IPS-15b (cell line): Measurements from ENCODE around the gene AP1M2.
"Not testable (repeated sequence)": the region's sequence is repeated elsewhere in the genome, so short reads cannot be mapped to it uniquely, and the experiment has no call there.

ENCODE experiments used
- H3K27me3 ChIP-seq: one replicate; pipeline ENCODE4 v1.6.1; 2013; ENCODE audit warnings: low read length; ENCODE audit not compliant: control insufficient read depth, insufficient read depth
- H3K36me3 ChIP-seq: one replicate; pipeline ENCODE4 v1.6.1; 2013; ENCODE audit warnings: low read length; ENCODE audit not compliant: control insufficient read depth, insufficient read depth
- H3K4me1 ChIP-seq: one replicate; pipeline ENCODE4 v1.6.1; 2013; ENCODE audit warnings: mild to moderate bottlenecking, low read length; ENCODE audit not compliant: control insufficient read depth, insufficient read depth
- H3K4me3 ChIP-seq: one replicate; pipeline ENCODE4 v1.5.1; 2013; ENCODE audit warnings: low read depth, low read length
- H3K9ac ChIP-seq: one replicate; pipeline ENCODE4 v1.6.1; 2013; ENCODE audit warnings: low read depth, mild to moderate bottlenecking, low read length
- H3K9me3 ChIP-seq: one replicate; pipeline ENCODE4 v1.6.1; 2013; ENCODE audit warnings: mild to moderate bottlenecking, low read length; ENCODE audit not compliant: control insufficient read depth, insufficient read depth

AP1M2 gene

DNA sequence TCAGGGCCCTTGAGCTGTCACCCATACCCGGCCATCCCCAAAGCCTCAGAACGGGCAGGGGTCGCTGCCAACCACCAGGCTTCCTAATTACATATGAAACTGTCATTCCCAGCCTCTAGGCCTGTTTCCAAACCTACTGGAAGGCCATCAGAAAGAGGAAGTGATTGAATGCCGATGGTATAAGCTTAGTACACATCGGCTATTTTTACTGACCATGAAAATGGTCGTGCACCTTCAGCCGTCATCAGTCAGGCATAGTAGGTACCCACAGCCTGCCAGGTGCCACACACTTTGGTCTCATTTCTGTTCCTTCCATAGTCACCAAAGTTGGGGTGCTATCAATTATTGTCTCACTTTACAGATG, 31.5 kb downstream of the AP1M2 start:
- H3K4me3 ChIP-seq: no peak overlapping the region
- no peak overlapping the region for H3K9ac ChIP-seq
- no peaks in the 10 kb centered on the region for H3K4me1 ChIP-seq
- no peaks in the 10 kb centered on the region for H3K27me3 ChIP-seq
- peaks cover 70% of the 10 kb centered on the region for H3K36me3 ChIP-seq
- no peaks in the 10 kb centered on the region for H3K9me3 ChIP-seq

DNA sequence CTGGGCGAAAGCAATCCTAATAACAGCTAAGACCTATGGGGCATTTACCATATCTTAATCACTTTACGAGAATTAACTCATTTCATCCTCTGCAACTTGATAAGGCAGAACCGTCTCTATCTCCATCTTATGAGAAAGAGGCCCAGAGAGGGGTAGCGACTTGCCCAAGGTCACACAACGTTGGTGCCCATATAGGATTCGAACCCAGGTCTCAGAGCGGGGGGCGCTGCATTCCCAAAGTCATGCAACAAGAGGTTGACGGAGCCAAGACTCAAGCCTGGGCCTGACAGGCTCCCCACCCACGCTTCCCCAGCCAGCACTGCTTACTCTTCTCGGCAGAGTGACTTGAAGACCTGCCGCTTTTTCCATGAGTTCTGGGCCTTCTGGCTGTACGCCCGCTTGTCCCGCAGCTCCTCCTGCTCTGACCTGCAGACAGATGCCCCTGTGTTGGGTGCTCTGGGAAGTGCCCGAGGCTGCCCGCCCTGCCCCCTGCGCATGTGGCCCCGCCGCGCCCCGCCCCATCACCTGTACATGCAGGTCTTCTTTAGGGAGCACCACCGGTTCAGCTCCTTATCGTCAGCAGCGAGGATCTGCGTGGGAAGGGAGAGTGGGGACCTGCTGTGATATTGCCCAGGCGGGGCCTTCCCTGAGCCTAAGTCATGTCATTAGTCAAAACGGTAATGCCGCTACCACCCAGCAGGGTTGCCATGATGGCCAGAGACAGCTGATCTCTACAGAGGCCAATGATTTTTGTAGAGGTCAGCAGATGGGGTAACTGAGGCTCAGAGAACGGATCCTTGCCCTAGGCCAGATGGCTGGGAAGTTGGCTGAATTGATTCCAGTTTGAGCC, 32.1 kb downstream of the AP1M2 start:
- H3K4me1 ChIP-seq: no peaks in the 10 kb centered on the region
- no peak overlapping the region for H3K4me3 ChIP-seq
- no peak overlapping the region for H3K9ac ChIP-seq
- no peaks in the 10 kb centered on the region for H3K27me3 ChIP-seq
- H3K9me3 ChIP-seq: no peaks in the 10 kb centered on the region
- H3K36me3 ChIP-seq: peaks cover 68% of the 10 kb centered on the region

DNA sequence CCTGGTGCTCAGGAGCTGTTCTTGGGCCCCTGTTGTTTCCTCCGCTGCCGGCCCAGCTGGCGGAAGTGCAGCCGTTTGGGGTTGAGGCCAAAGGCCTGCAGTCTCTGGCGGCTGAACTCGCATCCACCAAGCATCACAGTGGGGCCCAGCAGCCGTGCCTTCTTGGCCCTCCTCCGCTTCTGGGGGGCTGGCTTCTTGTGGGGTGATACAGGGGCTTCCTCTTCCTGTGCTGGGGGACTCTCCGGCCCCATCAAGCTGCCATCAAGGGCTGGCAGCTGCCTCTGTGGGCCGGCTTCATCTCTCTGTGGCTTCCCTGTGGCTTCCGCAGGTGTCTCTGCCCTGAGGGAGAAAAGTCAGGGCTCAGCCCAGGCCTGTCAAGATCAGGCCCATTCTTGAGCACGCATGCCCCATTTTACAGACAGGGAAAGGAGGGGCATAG, 33.1 kb downstream of the AP1M2 start:
- no peak overlapping the region for H3K4me3 ChIP-seq
- H3K9me3 ChIP-seq: no peaks in the 10 kb centered on the region
- H3K4me1 ChIP-seq: no peaks in the 10 kb centered on the region
- no peak overlapping the region for H3K9ac ChIP-seq
- no peaks in the 10 kb centered on the region for H3K27me3 ChIP-seq
- H3K36me3 ChIP-seq: peaks cover 58% of the 10 kb centered on the region

DNA sequence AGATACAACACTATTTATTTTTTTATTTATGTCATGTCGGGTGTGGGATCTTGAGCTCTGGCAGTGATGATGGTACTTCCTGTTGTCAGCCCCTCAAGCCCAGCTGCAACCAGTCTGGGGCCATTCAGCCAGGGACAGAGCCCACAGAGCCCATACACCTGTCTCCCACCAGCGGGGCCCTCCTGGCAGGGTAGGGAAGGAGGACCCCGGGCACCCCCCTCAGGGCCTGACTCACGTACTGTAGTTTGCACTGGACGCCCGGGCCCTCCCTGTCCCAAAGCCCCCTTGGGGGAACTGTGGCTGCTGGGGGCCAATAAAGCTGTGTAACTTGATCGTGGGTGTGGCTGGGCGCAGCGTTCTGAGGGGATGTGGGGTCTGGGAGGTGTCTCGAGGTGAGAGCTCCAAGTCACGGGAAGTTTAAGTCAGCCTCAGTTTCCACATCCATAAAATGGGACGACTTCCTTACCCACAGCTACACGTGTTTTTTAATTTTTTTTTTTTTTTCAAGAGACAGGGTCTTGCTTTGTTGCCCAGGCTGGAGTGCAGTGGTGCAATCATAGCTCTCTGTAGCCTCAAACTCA, 33.9 kb downstream of the AP1M2 start:
- no peak overlapping the region for H3K4me3 ChIP-seq
- no peak overlapping the region for H3K9ac ChIP-seq
- H3K9me3 ChIP-seq: no peaks in the 10 kb centered on the region
- H3K36me3 ChIP-seq: peaks cover 57% of the 10 kb centered on the region
- no peaks in the 10 kb centered on the region for H3K27me3 ChIP-seq
- no peaks in the 10 kb centered on the region for H3K4me1 ChIP-seq

DNA sequence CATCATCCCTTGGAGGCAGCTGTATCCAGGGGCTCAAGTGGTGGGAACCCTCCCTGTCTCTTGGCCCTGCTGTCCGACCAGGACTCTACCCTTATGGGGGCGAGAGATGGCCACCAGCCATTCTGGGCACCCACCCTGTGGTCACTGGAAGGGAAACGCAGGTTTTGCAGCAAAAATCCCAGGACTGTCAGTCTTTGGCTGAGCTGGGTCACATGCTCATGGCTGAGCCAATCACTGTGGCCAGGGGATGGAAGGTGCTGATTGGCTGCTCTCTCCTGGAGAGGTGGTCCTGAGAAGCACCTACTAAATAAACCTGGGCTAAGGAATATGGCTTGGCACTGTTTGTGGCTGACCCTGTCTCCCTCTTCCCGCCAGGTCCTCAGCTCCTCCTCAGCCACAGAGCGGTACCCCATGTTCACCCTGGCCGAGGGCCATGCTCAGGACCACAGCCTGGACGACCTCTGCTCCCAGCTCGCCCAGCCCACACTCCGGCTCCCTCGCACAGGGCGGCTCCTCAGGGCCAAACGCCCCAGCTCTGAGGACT, 34.5 kb downstream of the AP1M2 start:
- H3K36me3 ChIP-seq: peaks cover 51% of the 10 kb centered on the region
- no peak overlapping the region for H3K9ac ChIP-seq
- H3K9me3 ChIP-seq: no peaks in the 10 kb centered on the region
- no peak overlapping the region for H3K4me3 ChIP-seq
- no peaks in the 10 kb centered on the region for H3K27me3 ChIP-seq
- no peaks in the 10 kb centered on the region for H3K4me1 ChIP-seq

DNA sequence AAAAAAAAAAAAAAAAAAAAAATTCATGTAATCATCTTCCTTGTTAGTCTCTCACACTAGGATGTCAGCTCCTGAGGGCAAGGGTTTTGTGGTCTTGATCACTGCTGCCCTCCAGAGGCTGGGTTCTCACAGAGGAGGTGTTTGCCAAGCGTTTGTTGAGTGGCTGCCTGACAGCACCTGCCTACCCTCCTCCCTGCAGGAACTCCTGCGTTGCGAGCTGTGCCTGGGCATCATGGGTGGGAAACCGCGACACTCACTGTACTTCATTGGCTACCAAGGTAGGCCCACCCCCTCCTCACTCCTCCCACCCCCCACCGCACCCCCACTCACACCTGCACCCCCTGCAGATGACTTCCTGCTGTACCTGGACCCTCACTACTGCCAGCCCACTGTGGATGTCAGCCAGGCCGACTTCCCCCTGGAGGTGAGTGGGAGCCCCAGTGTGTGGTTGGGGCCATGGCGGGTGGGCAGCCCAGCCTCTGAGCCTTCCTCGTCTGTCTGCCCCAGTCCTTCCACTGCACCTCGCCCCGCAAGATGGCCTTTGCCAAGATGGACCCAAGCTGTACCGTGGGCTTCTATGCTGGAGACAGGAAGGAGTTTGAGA, 35.3 kb downstream of the AP1M2 start:
- H3K4me3 ChIP-seq: no peak overlapping the region
- no peak overlapping the region for H3K9ac ChIP-seq
- H3K27me3 ChIP-seq: no peaks in the 10 kb centered on the region
- H3K4me1 ChIP-seq: no peaks in the 10 kb centered on the region
- H3K36me3 ChIP-seq: peaks cover 51% of the 10 kb centered on the region
- H3K9me3 ChIP-seq: no peaks in the 10 kb centered on the region

DNA sequence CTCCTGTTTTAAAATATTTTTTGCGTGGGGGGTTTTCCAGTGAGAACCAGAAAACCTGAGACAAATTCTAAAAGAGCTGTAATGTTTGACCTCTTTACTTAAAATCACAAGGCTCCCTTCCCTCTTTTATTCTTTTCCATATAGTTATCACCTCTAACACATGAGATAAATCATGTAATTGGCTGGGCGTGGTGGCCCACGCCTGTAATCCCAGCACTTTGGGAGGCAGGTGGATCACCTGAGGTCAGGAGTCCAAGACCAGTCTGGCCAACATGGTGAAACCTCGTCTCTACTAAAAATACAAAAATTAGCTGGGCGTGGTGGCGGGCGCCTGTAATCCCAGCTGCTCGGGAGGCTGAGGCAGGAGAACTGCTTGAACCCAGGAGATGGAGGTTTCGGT, 36.1 kb downstream of the AP1M2 start:
- H3K4me1 ChIP-seq, H3K4me3 ChIP-seq, H3K27me3 ChIP-seq, H3K9ac ChIP-seq, H3K9me3 ChIP-seq: not testable (repeated sequence)
- peaks cover 49% of the 10 kb centered on the region for H3K36me3 ChIP-seq

DNA sequence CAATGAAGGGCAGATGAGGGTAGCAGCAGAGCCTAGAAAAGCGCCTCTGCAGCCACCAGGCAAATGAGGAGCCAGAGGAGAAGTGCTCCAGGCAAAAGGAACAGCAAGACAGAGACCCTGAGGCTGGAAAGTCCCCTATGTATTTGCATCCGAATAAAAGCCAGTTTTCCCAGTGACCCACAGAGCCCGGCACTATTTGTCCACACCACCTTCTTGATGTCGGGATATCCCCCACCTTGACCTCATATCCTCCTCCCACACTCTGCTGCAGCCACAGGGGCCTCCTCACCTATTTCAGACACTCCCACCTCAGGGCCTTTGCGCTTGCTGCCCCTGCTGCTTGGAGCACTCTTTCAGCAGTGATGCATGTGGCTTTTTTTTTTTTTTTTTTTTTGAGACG, 36.8 kb downstream of the AP1M2 start:
- Histone ChIP-seq H3K27me3 (no peaks in the 10 kb centered on the region), H3K9ac (no peak overlapping the region), H3K4me1 (no peaks in the 10 kb centered on the region), H3K9me3 (no peaks in the 10 kb centered on the region), H3K4me3 (no peak overlapping the region), H3K36me3 (peaks cover 43% of the 10 kb centered on the region)

DNA sequence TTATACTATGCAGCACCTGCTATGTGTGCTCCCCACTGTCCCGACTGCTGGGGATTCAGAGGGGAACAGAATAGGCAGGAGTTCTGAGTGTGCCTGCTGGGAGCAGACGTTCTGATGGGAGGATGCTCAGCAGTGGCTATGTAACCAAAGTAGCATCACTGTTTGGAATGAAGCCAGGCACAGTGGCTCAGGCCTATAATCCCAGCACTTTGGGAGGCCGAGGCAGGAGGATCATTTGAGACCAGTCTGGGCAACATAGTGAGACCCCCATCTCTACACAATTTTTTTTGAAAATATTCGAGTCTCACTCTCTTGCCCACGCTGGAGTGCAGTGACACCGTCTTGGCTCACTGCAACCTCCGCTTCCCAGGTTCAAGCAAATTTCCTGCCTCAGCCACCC, 37.4 kb downstream of the AP1M2 start:
- no peaks in the 10 kb centered on the region for H3K4me1 ChIP-seq
- no peak overlapping the region for H3K4me3 ChIP-seq
- peaks cover 42% of the 10 kb centered on the region for H3K36me3 ChIP-seq
- no peak overlapping the region for H3K9ac ChIP-seq
- H3K27me3 ChIP-seq: no peaks in the 10 kb centered on the region
- no peaks in the 10 kb centered on the region for H3K9me3 ChIP-seq

DNA sequence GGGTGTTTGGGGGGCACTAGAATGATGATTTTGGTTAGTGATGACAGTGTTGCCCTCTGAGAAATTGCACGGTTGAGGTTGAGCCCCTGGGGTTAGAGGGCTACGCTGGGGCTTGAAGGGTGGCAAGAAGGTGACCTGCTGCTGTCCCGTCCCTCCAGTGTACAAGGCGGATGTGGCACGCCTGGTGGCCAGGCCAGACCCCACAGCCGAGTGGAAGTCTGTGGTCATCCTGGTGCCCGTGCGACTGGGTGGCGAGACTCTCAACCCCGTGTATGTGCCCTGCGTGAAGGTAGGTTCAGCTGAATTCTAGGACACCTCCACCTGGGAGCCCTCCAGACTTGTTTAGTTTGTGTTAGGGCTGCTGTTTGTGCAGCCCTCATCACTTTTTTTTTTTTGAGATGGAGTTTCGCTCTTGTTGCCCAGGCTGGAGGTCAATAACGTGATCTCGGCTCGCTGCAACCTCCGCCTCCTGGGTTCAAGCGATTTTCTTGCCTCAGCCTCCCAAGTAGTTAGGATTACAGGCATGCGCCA, 38.3 kb downstream of the AP1M2 start:
- peaks cover 34% of the 10 kb centered on the region for H3K36me3 ChIP-seq
- H3K4me3 ChIP-seq: no peak overlapping the region
- no peaks in the 10 kb centered on the region for H3K9me3 ChIP-seq
- H3K9ac ChIP-seq: no peak overlapping the region
- H3K27me3 ChIP-seq: no peaks in the 10 kb centered on the region
- H3K4me1 ChIP-seq: no peaks in the 10 kb centered on the region

DNA sequence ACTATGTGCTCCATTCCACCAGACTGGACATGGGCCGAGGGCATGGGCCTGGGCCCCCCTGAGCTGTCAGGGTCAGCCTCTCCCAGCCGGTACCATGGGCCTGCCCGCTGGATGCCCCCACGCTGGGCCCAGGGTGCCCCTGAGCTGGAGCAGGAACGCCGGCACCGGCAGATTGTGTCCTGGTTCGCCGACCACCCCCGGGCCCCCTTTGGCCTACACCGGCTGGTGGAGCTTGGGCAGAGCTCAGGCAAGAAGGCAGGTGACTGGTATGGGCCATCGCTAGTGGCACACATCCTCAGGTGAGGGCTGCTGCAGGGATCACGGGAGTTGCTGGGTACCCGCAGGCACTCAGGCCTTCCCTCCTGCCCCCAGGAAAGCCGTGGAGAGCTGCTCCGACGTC, 40.3 kb downstream of the AP1M2 start:
- no peaks in the 10 kb centered on the region for H3K9me3 ChIP-seq
- H3K4me3 ChIP-seq: no peak overlapping the region
- peaks cover 14% of the 10 kb centered on the region for H3K36me3 ChIP-seq
- H3K4me1 ChIP-seq: no peaks in the 10 kb centered on the region
- no peaks in the 10 kb centered on the region for H3K27me3 ChIP-seq
- no peak overlapping the region for H3K9ac ChIP-seq
